K562 (cell line): Measurements from ENCODE around the gene RUVBL2. TPM values are rescaled to one million over a fixed set of nuclear protein-coding genes. Genes with fewer than 3 reads are reported as not detected.

Source experiments
- ATF3 ChIP-seq, 2 experiments: fragments of 450-650 bp in 1 of 2; sonication (generic) in 1 of 2; formaldehyde crosslinking in 1 of 2; IDR thresholded peaks in 1 of 2; conservative IDR thresholded peaks in 1 of 2; 2 replicates each; pipeline versions ENCODE4 v1.6.1 to v1.8.1; 2016 to 2023; ENCODE audit warnings: mild to moderate bottlenecking in 2 of 2, moderate library complexity in 2 of 2, inconsistent platforms in 1 of 2, missing genetic modification reagents in 1 of 2
- CHD1 ChIP-seq: fragments of 200-600 bp; sonication (generic); IDR thresholded peaks from one replicate; pipeline ENCODE4 v1.6.1; 2012; ENCODE audit warnings: mild to moderate bottlenecking, moderate library complexity, low read length, inconsistent platforms
- EP300 ChIP-seq: IDR thresholded peaks from 2 replicates; pipeline ENCODE4 v1.6.1; 2012; ENCODE audit warnings: low read length, improper control_type of control experiment
- HLTF ChIP-seq: fragments of 450-650 bp; IDR thresholded peaks from 2 replicates; pipeline ENCODE4 v1.6.1; 2016
- HOMEZ ChIP-seq: fragments of 250-450 bp; sonication (Bioruptor Pico); IDR thresholded peaks from 2 replicates; pipeline ENCODE4 v1.4.0; 2020; ENCODE audit warnings: mild to moderate bottlenecking, moderate library complexity
- KDM4B ChIP-seq, 2 experiments: fragments of 450-650 bp in 1 of 2; sonication (generic) in 1 of 2; IDR thresholded peaks; 2 replicates each; pipeline ENCODE4 v1.6.1; 2016 to 2017; ENCODE audit warnings: borderline replicate concordance in 2 of 2, antibody characterized with exemption in 1 of 2, low read depth in 1 of 2, mild to moderate bottlenecking in 1 of 2
- NCOR1 ChIP-seq: fragments of 450-650 bp; IDR thresholded peaks from 2 replicates; pipeline ENCODE4 v1.6.1; 2016; ENCODE audit warnings: mild to moderate bottlenecking, moderate library complexity
- TFE3 ChIP-seq: fragments of 450-650 bp; formaldehyde crosslinking; IDR thresholded peaks from 2 replicates; pipeline ENCODE4 v1.4.0; 2020; ENCODE audit warnings: mild to moderate bottlenecking, mixed read lengths
- U2AF2 ChIP-seq: fragments of 200-400 bp; formaldehyde crosslinking; optimal IDR thresholded peaks from 2 replicates; pipeline ENCODE3; 2017; ENCODE audit warnings: low read depth, mild to moderate bottlenecking, low read length
- XRCC4 ChIP-seq: IDR thresholded peaks from one replicate; pipeline ENCODE4 v1.6.1; 2011; ENCODE audit not compliant: insufficient read depth, insufficient read length; ENCODE audit errors: extremely low read depth
- ZNF24 ChIP-seq: fragments of 450-650 bp; IDR thresholded peaks from 2 replicates; pipeline ENCODE4 v1.6.1; 2016
- ZNF79 ChIP-seq: fragments of 250-450 bp; sonication (Bioruptor Pico); IDR thresholded peaks from 2 replicates; pipeline ENCODE4 v1.4.0; 2020; ENCODE audit warnings: low read depth, mild to moderate bottlenecking, moderate library complexity
- polyA plus RNA-seq, 8 experiments: library from polyadenylated mRNA; depleted of rRNA in 4 of 8; stranded (reverse) in 5 of 8; unstranded in 3 of 8; fragments of >200 nt; fragmentation: Nextera tagmentation in 2 of 8; fragmentation: Illumina TruSeq in 1 of 8; extraction: Ambion mirVana in 2 of 8; extraction: Trizol in 1 of 8; gene quantifications; 2 replicates each; pipeline versions ENCODE4 v1.2.1 to v1.2.3, GENCODE V29; 2011 to 2014; ENCODE audit warnings: inconsistent platforms in 1 of 8, missing spikeins in 1 of 8
- total RNA-seq, 7 experiments: library from RNA; depleted of rRNA in 6 of 7; stranded (reverse); fragments of >200 nt in 6 of 7; fragmentation: Illumina TruSeq in 2 of 7; extraction: Trizol in 2 of 7; gene quantifications; 2 replicates each; pipeline versions ENCODE4 v1.2.1 to v1.2.3, GENCODE V29; 2011 to 2021; ENCODE audit warnings: low replicate concordance in 1 of 7
- TF ChIP-seq, protein P1 (sequence below): fragments of 450-650 bp; formaldehyde crosslinking; IDR thresholded peaks from 2 replicates; pipeline ENCODE4 v1.4.0; 2022; ENCODE audit warnings: missing genetic modification characterization
- TF ChIP-seq, protein P2 (sequence below), 2 experiments: fragments of 450-650 bp; IDR thresholded peaks; 2 replicates each; pipeline ENCODE4 v1.6.1; 2018; ENCODE audit warnings: mild to moderate bottlenecking in 2 of 2, low read depth in 1 of 2; ENCODE audit not compliant: partially characterized antibody in 2 of 2
- TF ChIP-seq, protein P3 (sequence below): sonication (generic); formaldehyde crosslinking; IDR thresholded peaks from 2 replicates; pipeline ENCODE4 v1.8.0; 2022; ENCODE audit warnings: mild to moderate bottlenecking, missing genetic modification reagents

Gene RUVBL2
- total and polyA plus RNA-seq, 9 of the 15 experiments (the other 6 are each of a cell fraction or from before 2014, with no cell fraction given), result 71.4 to 453 (median 237) TPM

GRCh38 chr19:49014123-49014869 lies 20.6 kb downstream of the RUVBL2 start (continued):
- TF ChIP-seq CHD1 (no peak), TFE3 (peak; percentile 15; the same call in 1 of the 2 replicates), U2AF2 (no peak), XRCC4 (no peak), KDM4B (IDR thresholded peaks at IDR 0.05; ENCODE audit: borderline replicate concordance in 2 of 2, low read depth in 1 of 2) (no peak), NCOR1 (no peak), HOMEZ (no peak), EP300 (no peak), ATF3 (IDR thresholded peaks at IDR 0.05) (peak; percentile 98), ATF3 (CRISPR knock-in tag; conservative IDR thresholded peaks at IDR 0.05) (no peak), HLTF (no peak), ZNF79 (no peak), ZNF24 (no peak)
- TF ChIP-seq, protein P1, sequence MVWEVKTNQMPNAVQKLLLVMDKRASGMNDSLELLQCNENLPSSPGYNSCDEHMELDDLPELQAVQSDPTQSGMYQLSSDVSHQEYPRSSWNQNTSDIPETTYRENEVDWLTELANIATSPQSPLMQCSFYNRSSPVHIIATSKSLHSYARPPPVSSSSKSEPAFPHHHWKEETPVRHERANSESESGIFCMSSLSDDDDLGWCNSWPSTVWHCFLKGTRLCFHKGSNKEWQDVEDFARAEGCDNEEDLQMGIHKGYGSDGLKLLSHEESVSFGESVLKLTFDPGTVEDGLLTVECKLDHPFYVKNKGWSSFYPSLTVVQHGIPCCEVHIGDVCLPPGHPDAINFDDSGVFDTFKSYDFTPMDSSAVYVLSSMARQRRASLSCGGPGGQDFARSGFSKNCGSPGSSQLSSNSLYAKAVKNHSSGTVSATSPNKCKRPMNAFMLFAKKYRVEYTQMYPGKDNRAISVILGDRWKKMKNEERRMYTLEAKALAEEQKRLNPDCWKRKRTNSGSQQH (CRISPR knock-in tag), result no peak
- TF ChIP-seq, protein P2, sequence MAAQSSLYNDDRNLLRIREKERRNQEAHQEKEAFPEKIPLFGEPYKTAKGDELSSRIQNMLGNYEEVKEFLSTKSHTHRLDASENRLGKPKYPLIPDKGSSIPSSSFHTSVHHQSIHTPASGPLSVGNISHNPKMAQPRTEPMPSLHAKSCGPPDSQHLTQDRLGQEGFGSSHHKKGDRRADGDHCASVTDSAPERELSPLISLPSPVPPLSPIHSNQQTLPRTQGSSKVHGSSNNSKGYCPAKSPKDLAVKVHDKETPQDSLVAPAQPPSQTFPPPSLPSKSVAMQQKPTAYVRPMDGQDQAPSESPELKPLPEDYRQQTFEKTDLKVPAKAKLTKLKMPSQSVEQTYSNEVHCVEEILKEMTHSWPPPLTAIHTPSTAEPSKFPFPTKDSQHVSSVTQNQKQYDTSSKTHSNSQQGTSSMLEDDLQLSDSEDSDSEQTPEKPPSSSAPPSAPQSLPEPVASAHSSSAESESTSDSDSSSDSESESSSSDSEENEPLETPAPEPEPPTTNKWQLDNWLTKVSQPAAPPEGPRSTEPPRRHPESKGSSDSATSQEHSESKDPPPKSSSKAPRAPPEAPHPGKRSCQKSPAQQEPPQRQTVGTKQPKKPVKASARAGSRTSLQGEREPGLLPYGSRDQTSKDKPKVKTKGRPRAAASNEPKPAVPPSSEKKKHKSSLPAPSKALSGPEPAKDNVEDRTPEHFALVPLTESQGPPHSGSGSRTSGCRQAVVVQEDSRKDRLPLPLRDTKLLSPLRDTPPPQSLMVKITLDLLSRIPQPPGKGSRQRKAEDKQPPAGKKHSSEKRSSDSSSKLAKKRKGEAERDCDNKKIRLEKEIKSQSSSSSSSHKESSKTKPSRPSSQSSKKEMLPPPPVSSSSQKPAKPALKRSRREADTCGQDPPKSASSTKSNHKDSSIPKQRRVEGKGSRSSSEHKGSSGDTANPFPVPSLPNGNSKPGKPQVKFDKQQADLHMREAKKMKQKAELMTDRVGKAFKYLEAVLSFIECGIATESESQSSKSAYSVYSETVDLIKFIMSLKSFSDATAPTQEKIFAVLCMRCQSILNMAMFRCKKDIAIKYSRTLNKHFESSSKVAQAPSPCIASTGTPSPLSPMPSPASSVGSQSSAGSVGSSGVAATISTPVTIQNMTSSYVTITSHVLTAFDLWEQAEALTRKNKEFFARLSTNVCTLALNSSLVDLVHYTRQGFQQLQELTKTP (IDR thresholded peaks at IDR 0.05; ENCODE audit: low read depth in 1 of 2, partially characterized antibody in 2 of 2), result no peak
- TF ChIP-seq, protein P3, sequence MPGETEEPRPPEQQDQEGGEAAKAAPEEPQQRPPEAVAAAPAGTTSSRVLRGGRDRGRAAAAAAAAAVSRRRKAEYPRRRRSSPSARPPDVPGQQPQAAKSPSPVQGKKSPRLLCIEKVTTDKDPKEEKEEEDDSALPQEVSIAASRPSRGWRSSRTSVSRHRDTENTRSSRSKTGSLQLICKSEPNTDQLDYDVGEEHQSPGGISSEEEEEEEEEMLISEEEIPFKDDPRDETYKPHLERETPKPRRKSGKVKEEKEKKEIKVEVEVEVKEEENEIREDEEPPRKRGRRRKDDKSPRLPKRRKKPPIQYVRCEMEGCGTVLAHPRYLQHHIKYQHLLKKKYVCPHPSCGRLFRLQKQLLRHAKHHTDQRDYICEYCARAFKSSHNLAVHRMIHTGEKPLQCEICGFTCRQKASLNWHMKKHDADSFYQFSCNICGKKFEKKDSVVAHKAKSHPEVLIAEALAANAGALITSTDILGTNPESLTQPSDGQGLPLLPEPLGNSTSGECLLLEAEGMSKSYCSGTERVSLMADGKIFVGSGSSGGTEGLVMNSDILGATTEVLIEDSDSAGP (CRISPR knock-in tag), result no peak
